Kidney epithelial cell (primary cell): ENCODE data around the gene RRP12. TPM values are rescaled to one million over a fixed set of nuclear protein-coding genes. Genes with fewer than 3 reads are reported as not detected.

Source experiments
- DNase-seq: peaks from one replicate; pipeline ENCODE4 v3.0.0-alpha.2; 2010; ENCODE audit warnings: low read depth
- H3K27me3 ChIP-seq: 2 replicates; pipeline ENCODE4 v1.6.0; 2011; ENCODE audit warnings: low read length; ENCODE audit not compliant: control insufficient read depth, insufficient read depth
- H3K36me3 ChIP-seq: 2 replicates; pipeline ENCODE4 v1.5.1; 2011; ENCODE audit warnings: low read length; ENCODE audit not compliant: control insufficient read depth, insufficient read depth
- H3K4me3 ChIP-seq: 2 replicates; pipeline ENCODE4 v1.5.1; 2011; ENCODE audit warnings: low read depth, mild to moderate bottlenecking, control low read depth, low read length
- CTCF ChIP-seq: IDR thresholded peaks from 2 replicates; pipeline ENCODE4 v1.5.1; 2011; ENCODE audit warnings: mild to moderate bottlenecking, moderate library complexity, low read length, control low read depth, inconsistent platforms; ENCODE audit not compliant: insufficient read depth, poor library complexity, severe bottlenecking
- total RNA-seq: library from RNA; depleted of rRNA; stranded (reverse); fragments of >200 nt; gene quantifications from 2 replicates; pipeline ENCODE4 v1.2.3, GENCODE V29; 2015

Gene RRP12
- total RNA-seq, 1 donor from 2014 or later = 42.6 TPM

- TF ChIP-seq CTCF = no peak
- H3K36me3 ChIP-seq = no peaks in the 10 kb centered on the region
- no peak overlapping the region for H3K4me3 ChIP-seq
- peaks cover 4% of the 10 kb centered on the region for H3K27me3 ChIP-seq
- no peak for DNase-seq
These were observed 75.4 kb downstream of the RRP12 start for GRCh38 chr10:97325754-97326153.

- DNase-seq = no peak
- H3K36me3 ChIP-seq = no peaks in the 10 kb centered on the region
- H3K27me3 ChIP-seq = peaks cover 8% of the 10 kb centered on the region
- no peak overlapping the region for H3K4me3 ChIP-seq
- no peak for TF ChIP-seq CTCF
These were observed 77.6 kb downstream of the RRP12 start for GRCh38 chr10:97323501-97323900.

- no peak overlapping the region for H3K4me3 ChIP-seq
These were observed 79.3 kb downstream of the RRP12 start for GRCh38 chr10:97321804-97322190.

GRCh38 chr10:97321032-97321803, 79.9 kb downstream of the RRP12 start:
- DNase-seq = no peak
- Histone ChIP-seq H3K27me3 (peaks cover 8% of the 10 kb centered on the region), H3K36me3 (no peaks in the 10 kb centered on the region), H3K4me3 (peak overlapping the region; percentile 8)
- no peak for TF ChIP-seq CTCF

More at GRCh38 chr10:97321804-97322190, 79.3 kb downstream of the RRP12 start:
- TF ChIP-seq CTCF = no peak
- DNase-seq = no peak
- Histone ChIP-seq H3K27me3 (peaks cover 8% of the 10 kb centered on the region), H3K36me3 (no peaks in the 10 kb centered on the region)

GRCh38 chr10:97320480-97321031, 80.6 kb downstream of the RRP12 start:
- Histone ChIP-seq H3K36me3 (no peaks in the 10 kb centered on the region), H3K4me3 (peak overlapping the region; percentile 68), H3K27me3 (peaks cover 8% of the 10 kb centered on the region)
- DNase-seq = no peak
- no peak for TF ChIP-seq CTCF
